NCI-H2029 (cell line): ENCODE results near the gene EIF4A3.

ENCODE experiments used
- DNase-seq: peaks from one replicate; lab custom pipeline; 2025; lab: John Stamatoyannopoulos, UW

The EIF4A3 gene

DNA sequence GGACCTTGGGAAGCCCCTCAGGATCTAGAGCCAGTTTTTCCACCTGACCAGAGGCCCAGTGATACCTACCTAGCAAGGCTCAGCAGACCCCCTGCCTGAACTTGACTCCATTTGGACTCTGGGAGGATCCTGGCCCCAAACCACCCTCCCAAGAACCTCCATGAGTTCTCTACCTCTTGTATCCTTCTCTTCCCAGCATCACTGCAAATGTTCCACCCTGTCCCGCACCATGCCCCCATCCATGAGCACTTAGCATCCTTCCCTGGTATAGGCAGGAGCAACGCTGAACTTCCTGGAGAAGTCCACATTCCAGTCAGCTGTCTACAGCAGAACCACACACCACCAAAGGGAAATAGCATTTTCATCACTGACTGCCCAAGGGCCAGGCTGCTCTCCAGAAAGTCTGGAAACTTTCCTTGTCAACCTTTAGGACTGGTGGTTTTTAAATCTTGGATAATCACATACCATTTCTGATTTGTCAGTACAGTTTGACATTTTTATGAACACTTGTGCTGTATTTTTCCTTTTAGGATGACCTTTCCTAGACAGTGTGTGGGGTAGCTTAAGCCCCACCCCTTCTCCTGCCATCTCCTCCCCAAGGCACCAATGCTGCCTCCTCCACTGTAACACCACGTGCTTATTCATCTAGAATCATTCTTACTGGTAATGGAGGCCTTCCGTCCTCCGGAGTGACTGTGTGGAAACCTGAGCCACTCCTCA is 13.9 kb downstream of the EIF4A3 start:
- DNase-seq = no peak

DNA sequence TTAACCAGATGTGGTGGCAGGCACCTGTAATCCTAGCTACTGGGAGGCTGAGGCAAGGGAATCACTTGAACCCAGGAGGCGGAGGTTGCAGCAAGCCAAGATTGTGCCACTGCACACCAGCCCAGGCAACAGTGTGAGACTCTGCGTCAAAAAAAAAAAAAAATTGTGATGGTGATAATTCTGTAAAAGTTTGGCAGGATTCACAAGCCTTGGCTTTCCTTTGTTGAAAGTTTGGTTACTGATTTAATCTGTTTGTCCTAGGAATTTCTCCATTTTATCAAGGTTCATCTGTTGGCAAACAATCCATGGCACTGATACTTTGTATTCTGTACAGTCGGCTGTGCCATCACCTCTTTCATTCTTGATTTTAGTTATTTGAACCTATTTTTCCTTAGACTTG is 15.9 kb downstream of the EIF4A3 start:
- no peak for DNase-seq

DNA sequence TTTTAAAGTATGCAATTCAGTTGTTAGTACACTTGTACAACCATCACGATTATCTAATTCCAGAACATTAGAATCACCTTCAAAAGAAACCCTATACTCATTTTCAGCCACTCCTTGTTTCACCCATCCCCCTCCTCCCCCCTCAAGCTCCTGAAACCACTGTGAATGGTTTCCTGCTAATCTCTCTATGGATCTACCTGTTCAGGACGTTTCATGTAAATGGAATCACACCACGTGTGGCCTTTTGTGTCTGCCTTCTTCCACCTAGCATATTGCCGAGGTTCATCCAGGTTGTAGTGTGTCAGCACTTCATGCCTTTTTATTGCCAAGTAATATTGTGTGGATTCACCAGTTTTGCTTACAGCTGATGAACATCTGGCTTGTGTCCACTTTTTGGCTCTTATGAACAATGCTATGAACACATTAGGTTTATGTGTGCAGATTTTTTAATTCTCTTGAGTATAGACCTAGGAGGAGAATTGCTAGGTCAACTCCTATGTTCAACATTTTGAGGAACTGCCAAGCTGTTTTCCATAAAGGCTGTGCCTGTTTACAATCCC is 17.8 kb downstream of the EIF4A3 start:
- DNase-seq = no peak

DNA sequence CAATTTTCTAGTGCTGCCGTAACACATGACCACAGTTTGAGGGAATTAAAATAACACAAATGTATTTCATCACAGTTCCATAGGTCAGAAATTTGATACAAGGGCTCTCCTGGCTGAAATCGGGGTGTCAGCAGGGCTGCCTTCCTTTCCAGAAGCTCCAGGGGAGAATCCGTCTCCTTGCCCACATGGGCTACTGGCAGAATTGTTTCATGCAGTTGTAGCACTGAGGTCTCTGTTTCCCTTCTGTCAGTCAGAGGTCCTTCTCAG is 20.5 kb downstream of the EIF4A3 start:
- no peak for DNase-seq

DNA sequence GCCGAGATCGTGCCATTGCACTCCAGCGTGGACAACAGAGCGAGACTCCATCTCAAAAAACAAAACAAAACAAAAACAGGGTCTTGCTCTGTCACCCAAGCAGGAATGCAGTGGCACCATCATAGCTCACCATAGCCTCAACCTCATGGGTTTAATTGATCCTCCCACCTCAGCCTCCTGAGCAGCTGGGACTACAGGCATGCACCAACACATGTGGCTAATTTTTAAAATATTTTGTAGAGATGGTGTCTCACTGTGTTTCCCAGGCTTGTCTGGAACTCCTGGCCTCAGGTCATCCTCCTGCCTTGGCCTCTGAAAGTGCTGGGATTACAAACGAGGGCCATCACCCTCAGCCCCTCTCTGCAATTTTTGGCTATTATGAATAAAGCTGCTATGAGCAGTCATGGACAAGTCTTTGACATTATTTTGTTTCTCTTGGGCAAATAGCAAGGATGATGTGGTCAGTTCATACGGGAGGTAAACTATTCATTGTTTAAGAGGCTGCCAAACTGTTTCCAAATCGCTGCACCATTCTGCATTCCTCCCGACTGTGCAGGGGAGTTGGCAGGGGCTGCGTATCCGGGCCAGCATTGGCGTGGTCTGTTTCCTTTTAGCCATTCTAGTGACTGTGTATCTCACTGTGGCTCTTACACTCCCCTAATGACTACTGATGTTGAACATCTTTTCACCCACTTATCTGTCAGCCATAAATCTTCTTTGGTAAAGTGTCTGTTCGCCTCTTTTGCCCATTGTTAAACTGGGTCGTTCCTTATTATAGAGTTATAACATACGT is 21.1 kb downstream of the EIF4A3 start:
- DNase-seq = no peak

DNA sequence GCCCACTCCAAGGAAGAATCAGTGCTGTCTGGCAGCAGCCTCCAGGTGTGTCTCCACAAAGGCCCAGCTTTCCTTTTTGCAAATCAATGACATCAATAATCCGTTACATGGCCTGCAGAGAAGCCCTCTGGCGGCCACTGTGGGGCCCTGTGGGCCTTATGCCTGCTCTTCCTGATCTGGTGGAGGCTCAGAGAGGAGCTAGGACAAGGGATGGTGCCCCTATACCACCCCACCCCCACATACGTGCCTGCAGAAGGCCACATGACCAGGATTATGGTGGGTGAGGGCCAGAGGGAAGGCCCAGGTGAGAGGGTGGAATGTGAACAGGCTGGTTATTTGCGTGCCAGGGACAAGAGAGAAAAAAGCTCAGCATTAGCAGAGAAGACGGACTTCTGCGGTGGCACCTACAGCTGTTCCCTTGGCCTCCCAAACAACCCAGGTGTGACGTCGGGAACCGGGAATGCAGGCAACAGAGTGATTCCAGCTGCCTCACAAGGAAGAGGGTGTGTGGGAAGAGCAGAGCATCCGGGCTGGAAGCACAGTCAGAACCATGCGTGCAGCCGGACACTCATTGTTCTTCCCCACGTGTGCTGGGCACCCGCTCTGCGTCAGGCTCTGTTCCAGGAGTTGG is 22.5 kb downstream of the EIF4A3 start:
- no peak for DNase-seq

DNA sequence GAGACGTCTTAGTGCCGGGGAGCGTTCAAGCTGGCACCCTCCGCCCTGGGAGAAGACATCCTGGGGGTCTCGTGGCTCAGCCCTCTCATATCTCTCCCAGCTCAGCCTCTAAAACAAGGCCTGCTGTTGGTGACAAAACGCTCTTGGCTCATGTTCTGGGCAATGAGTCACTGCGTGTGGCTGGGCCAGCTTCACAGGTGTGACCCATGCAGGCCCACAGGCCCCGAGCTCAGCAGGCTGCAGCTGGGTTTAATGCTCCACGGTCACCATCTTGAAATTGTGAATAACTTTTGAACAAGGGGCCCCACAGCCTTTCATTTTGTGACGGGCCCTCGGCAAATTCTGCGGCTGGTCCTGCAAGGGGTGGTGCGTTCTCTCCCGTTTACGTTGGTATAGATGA is 23.1 kb downstream of the EIF4A3 start:
- DNase-seq = no peak

DNA sequence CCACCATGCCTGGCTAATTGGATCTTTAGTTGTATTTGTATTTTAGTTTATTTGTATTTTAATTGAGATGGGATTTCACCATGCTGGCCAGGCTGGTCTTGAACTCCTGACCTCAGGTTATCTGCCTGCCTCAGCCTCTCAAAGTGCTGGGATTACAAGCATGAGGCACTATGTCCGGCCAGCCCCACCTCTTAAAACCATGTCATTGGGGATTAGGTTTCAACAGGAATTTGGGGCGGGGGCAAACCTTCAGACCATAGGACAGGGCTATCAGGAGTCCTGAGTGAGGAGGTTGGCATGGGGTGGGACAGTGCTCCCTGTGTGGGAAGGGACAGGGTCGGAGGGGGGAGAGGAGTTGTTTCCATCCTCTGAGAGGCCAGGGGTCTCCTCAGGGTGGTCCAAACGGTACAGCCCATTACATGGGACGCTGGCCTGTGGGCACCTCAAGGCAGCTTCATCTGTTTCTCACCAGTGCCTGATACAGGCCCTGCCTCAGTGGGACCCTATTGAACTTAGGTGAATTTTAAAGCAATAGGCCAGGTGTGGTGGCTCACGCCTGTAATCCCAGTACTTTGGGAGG is 23.9 kb downstream of the EIF4A3 start:
- DNase-seq = no peak

DNA sequence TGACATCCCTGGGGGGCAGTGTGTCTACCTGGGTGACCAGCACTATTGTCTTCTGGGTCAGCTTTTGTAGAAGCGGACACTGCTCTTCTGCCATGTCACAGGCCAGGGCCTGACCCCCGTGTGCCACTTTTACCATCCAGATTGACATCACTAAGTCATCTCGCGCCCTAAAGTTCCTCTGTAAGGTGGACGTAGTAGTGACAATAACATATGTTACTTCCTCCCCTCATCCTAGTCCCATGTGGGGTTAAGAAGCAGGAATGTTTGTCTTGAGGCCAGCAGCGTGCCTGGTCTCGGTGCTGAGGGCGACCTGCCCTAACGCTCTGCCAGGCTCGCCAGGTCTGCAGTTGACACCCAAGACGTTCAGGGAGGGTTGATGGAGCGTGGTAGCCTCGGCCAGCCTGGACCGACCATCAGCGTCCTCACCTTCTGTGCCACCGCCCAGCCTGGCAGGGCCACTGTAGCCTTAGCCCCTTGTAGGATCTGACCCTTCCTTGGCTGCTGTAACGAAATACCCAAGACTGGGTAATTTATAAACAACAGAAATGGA is 24.8 kb downstream of the EIF4A3 start:
- DNase-seq = no peak

DNA sequence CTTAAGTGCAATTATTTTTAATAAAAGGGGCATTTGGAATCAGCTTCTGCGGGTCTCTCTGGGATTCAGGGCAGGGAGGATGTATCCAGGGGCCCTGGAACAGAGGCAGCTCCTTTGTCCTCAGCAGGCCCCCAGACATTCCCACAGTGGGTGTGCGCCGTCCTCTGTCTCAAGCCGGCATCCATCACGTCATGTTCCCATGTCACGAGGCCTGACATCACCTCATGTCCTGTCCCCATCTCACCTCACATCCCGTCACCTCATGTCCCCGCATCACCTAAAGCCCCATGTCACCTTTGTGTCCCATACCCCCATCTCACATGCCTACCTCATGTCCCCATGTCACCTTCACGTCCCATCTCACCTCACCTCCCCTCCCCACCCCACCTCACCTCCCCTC is 27.1 kb downstream of the EIF4A3 start:
- no peak for DNase-seq

DNA sequence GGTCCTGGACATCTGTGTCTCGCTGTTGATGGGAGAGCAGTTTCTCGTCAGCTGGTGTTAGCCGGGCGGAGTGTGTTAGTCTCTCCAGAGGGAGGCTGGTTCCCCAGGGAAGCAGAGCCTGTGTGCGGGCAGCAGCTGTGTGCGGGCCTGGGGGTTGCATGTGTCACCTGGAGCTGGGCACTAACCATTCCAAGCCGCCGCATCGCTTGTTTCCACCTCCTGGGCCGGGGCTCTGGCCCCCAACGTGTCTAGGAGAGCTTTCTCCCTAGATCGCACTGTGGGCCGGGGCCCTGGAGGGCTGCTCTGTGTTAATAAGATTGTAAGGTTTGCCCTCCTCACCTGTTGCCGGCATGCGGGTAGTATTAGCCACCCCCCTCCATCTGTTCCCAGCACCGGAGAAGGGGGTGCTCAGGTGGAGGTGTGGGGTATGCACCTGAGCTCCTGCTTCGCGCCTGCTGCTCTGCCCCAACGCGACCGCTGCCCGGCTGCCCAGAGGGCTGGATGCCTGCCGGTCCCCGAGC is 27.6 kb downstream of the EIF4A3 start:
- DNase-seq = no peak

DNA sequence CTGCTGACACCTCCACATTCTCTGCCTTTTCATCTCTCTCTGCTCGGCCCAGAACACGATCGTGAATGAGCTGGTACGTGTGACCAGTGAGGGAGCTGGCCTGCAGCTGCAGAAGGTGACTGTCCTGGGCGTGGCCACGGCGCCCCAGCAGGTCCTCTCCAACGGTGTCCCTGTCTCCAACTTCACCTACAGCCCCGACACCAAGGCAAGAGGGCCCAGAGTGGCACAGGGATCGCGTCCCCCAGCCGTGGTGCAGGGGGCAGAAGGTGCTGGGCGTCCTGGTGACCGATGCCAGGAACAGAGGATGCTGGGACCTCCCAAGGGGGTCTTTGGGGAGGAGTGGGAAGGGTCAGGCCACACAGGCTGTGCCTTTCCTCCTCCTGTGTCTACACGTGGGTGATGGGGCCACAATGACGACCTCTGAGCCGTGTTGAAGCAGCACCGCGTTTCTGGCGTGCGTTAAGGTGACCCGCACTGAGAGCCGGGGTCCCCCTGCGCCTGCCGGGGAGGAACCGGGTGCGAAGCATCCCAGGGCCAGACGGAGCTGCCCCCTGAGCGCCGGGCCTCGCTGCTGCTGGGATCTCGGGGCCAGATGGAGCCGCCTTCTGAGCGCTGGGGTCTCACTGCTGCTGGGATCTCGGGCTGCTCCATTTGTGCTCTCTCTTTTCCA is 28.2 kb downstream of the EIF4A3 start:
- DNase-seq = no peak

DNA sequence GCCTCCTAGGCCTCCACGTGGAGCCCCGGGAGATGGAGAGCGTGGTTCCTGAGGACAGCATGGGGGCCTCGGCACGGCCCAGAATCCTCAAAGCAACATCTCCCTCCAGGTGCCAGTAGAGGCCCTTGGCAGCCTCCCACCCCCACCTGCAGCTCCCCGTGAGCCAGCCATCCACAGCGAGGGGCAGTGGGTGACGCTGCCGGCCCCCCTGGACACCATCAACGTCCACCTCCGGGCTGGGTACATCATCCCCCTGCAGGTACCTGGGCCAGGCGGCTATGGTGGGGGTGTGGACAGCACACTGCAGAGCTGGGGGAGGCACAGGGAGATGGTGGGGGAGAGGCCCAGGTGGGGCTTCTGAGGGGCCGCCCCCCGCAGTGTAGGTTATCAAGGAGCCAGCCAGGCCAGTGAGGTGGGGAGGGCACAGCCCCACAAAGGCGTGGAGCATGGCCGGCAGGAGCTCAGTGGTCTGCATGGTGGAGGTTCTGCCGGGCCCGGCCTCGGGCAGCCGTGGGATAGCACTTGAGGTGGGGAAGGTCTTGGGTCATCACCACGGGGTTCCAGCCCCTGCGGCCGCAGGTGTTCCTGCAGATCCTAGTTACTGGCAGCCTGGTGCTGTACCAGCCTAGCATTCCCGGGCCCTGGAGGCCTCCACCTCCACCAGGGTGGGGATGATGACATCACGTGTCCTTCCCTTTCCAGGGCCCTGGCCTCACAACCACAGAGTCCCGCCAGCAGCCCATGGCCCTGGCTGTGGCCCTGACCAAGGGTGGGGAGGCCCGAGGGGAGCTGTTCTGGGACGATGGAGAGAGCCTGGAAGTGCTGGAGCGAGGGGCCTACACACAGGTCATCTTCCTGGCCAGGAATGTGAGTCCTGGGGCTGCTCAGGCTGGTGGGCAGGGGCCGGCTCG is 29.2 kb downstream of the EIF4A3 start:
- no peak for DNase-seq

DNA sequence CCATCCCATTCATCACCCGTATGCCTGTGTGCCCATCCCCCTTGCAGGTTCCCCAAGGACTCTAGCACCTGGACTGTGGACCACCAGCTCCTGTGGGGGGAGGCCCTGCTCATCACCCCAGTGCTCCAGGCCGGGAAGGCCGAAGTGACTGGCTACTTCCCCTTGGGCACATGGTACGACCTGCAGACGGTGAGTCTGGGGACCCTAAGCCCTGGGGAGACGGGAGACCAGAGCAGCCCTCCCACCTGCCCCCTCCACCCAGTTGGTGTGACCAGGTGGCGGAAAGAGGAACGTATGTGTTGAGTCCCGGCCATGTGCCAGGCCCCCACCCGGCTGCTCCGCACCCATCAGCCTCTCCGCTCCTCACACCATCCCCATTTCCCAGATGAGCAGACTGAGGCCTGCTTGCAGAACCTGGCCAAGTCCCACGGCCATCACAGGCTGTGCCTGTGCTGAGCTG is 30.0 kb downstream of the EIF4A3 start:
- no peak for DNase-seq

DNA sequence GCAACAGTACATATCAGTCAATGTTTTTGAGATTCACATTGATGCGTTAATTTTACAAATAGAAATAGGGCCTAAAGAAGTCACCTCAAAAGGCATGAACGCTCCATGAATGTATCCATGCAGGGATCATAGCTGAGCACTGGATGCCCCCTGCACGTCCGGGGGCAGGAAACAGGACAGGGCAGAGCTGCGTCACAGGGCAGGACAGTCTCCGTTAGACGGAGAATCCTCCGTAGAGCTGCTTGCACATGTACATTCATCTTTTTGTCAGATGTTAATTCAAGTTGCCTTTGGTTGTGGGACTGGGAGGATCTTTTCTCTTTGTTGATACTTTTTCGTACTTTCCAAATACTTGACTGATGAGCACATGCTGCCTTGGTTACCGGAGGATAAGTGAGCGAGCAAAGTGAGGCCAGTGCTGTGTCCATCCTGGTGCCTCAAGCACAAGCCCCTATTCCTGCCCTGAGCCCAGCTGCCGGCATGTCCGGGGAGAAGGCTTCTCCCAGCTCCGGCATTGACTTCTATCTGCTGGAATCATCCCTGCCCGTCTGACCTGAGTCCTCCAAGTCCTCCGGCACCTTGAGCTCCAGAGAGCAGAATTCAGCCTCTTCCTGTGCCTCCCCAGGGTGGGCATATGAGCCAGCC is 30.5 kb downstream of the EIF4A3 start:
- DNase-seq = no peak

DNA sequence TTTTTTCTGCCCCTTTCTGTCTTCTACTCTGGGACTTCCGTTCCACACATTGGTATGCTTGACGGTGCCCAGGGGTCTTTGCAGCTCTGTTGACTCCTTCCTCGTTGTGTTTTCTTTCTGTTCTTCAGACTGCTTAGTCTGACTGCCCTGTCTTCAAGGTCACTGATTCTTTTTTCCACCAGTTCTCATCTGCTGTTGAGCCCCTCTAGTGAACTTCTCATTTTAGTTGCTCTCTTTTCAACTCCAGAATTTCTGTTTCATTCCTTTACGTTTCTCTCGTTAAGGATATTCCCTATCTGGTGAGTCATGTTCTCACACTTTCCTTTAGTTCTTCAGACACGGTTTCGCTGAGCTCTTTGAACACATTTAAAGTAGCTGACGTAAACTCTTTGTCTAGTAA is 31.8 kb downstream of the EIF4A3 start:
- DNase-seq = no peak

DNA sequence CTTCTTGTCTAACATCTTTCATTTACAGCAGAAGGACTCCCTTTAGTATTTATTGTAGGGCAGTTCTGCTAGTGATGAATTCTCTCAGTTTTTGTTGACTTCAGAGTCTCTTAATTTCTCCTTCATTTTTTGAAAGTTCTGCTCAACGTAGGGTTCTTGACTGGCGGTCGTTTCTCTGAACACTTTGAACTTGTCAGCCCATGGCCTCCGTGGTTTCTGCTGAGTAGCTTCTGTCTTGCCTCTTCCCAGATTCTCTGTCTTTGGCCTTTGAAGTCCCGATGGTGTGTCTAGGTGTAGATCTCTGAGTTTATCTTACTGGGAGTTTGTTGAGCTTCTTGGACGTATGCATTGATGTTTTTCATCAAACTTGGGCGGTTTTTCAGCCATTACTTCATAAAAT is 32.2 kb downstream of the EIF4A3 start:
- DNase-seq = no peak

DNA sequence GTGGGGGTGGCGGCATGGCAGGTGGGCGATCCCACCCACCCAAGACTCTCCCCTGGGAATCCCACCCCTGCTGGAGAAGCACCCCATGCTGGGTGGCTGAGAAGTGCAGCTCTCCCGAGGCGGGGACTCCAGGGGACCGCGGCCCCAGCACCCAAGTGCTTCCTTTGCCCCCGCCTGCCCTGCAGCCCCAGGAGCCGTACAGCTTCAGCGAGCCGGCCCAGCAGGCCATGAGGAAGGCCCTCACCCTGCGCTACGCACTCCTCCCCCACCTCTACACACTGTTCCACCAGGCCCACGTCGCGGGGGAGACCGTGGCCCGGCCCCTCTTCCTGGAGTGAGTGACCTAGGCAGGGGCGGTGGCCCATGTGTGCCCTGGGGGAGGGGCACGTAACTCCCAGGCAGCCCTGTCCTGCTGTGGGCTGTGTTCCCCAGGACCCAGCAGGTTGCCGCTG is 33.9 kb downstream of the EIF4A3 start:
- no peak for DNase-seq

DNA sequence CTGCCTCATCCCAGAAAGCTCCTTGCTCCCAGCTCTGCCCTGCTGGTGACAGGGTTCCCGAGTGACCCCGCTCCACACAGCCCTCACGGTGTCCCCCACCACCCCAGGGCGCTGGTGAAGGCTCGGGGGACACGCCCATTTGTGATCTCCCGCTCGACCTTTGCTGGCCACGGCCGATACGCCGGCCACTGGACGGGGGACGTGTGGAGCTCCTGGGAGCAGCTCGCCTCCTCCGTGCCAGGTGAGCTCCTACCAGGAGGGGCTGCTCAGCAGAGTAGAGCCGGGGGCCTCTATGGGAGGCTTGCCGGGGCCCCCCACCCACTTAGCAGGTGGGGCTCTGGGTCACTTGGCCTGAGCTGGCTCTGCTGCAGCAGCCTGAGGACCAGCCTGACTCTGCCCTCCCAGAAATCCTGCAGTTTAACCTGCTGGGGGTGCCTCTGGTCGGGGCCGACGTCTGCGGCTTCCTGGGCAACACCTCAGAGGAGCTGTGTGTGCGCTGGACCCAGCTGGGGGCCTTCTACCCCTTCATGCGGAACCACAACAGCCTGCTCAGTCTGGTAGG is 34.4 kb downstream of the EIF4A3 start:
- no peak for DNase-seq
